PC-3 (cell line): ENCODE measurements around the gene AP5S1. TPM values are rescaled to one million over a fixed set of nuclear protein-coding genes. Genes with fewer than 3 reads are reported as not detected.

Experiments
- ATAC-seq: fragments of 200-7000 bp; cut with Tn5 transposase; 2 replicates; pipeline ENCODE4 v1.9.1; 2020; ENCODE audit warnings: mild to moderate bottlenecking, moderate library complexity
- BruUV-seq: library from RNA; stranded (reverse); fragments of 400-500 nt; replicated peaks from 2 replicates; lab custom pipeline; 2021; lab: Mats Ljungman, UMichigan
- CTCF ChIA-PET: fragments of 300-600 bp; sonication (Branson Sonifier 250); formaldehyde crosslinking; loops from one replicate; lab custom pipeline; 2022; ENCODE audit warnings: antibody characterized with exemption; lab: Charles Lee
- POLR2A ChIA-PET: fragments of 300-600 bp; sonication (Branson Sonifier 250); formaldehyde crosslinking; loops from one replicate; lab custom pipeline; 2022; ENCODE audit warnings: antibody characterized with exemption; ENCODE audit not compliant: unreplicated experiment; lab: Charles Lee
- DNase-seq: peaks from one replicate; pipeline ENCODE4 v3.0.0-alpha.2; 2015
- H2AFZ ChIP-seq: fragments of 300-600 bp; sonication (generic); 2 replicates; pipeline ENCODE4 v1.6.0; 2016; ENCODE audit warnings: antibody characterized with exemption, low read length
- H3F3A ChIP-seq: fragments of 300-600 bp; sonication (generic); one replicate; pipeline ENCODE4 v1.6.0; 2017; ENCODE audit warnings: antibody characterized with exemption, low read length, control low read depth, mild to moderate bottlenecking; ENCODE audit not compliant: unreplicated experiment
- H3K27ac ChIP-seq: fragments of 300-600 bp; sonication (generic); 2 replicates; pipeline ENCODE4 v1.5.1; 2016; ENCODE audit warnings: mild to moderate bottlenecking, low read length
- H3K27me3 ChIP-seq: fragments of 300-600 bp; sonication (generic); 2 replicates; pipeline ENCODE4 v1.6.1; 2016; ENCODE audit warnings: low read length, mixed read lengths
- H3K36me3 ChIP-seq: fragments of 300-600 bp; sonication (generic); 2 replicates; pipeline ENCODE4 v1.6.1; 2016; ENCODE audit warnings: low read depth, mixed run types, low read length, mixed read lengths
- H3K4me1 ChIP-seq: fragments of 300-600 bp; sonication (generic); 2 replicates; pipeline ENCODE4 v1.5.1; 2016; ENCODE audit warnings: low read length; ENCODE audit not compliant: insufficient read depth
- H3K4me2 ChIP-seq: fragments of 300-600 bp; sonication (generic); 2 replicates; pipeline ENCODE4 v1.6.0; 2016; ENCODE audit warnings: low read length
- H3K4me3 ChIP-seq: fragments of 300-600 bp; sonication (generic); 2 replicates; pipeline ENCODE4 v1.5.1; 2016; ENCODE audit warnings: mild to moderate bottlenecking, low read length, mixed read lengths
- H3K79me2 ChIP-seq: fragments of 300-600 bp; sonication (generic); 2 replicates; pipeline ENCODE4 v1.6.1; 2017; ENCODE audit warnings: low read length, mixed read lengths
- H3K9ac ChIP-seq: fragments of 300-600 bp; sonication (generic); 2 replicates; pipeline ENCODE4 v1.6.0; 2016; ENCODE audit warnings: mild to moderate bottlenecking, low read length
- H3K9me2 ChIP-seq: fragments of 300-600 bp; sonication (generic); replicated peaks from 2 replicates; pipeline ENCODE4 v1.6.1; 2016; ENCODE audit warnings: mixed run types, low read length, mixed read lengths
- H3K9me3 ChIP-seq: fragments of 300-600 bp; sonication (generic); 2 replicates; pipeline ENCODE4 v1.6.1; 2016; ENCODE audit warnings: low read length, mixed read lengths
- H4K20me1 ChIP-seq: fragments of 300-600 bp; sonication (generic); 2 replicates; pipeline ENCODE4 v1.6.1; 2016; ENCODE audit warnings: low read length, mixed read lengths
- CTCF ChIP-seq: fragments of 300-600 bp; sonication (generic); conservative IDR thresholded peaks from 2 replicates; pipeline ENCODE4 v1.5.1; 2017; ENCODE audit warnings: antibody characterized with exemption, low read depth, mild to moderate bottlenecking, low read length
- EZH2 ChIP-seq: fragments of 300-600 bp; sonication (generic); IDR thresholded peaks from one replicate; pipeline ENCODE4 v1.6.1; 2017; ENCODE audit warnings: antibody characterized with exemption, mild to moderate bottlenecking, low read length; ENCODE audit not compliant: unreplicated experiment
- EZH2phosphoT487 ChIP-seq: fragments of 300-600 bp; sonication (generic); IDR thresholded peaks from 2 replicates; pipeline ENCODE4 v1.6.1; 2018; ENCODE audit warnings: mild to moderate bottlenecking, antibody characterized with exemption, low read length, borderline replicate concordance
- intact Hi-C: fragments of 100-400 bp; cut with micrococcal nuclease; formaldehyde crosslinking; loops from 2 replicates; pipeline ENCODE4 v1.9.0; 2023
- total RNA-seq: library from RNA; depleted of rRNA; stranded (reverse); fragments of >200 nt; gene quantifications from 2 replicates; pipeline ENCODE4 v1.2.3, GENCODE V29; 2014

The AP5S1 gene
- total RNA-seq, 1 experiment from 2014 or later: 31.4 TPM

GRCh38 chr20:3811467-3812258, 8.7 kb upstream of the AP5S1 start:
- POLR2A ChIA-PET: interaction anchor here (1.1 kb wide), 1 partner anchor 9 kb away, joined by 11 read pairs; the partner anchor contains the start of gene AP5S1
- intact Hi-C loops: loop anchor here (1.0 kb wide), 1 partner anchor 9 kb away; the partner anchor contains the start of gene AP5S1
- TF ChIP-seq EZH2phosphoT487: peak; percentile 36; the same call in 1 of the 2 replicates
- no peak for TF ChIP-seq EZH2

GRCh38 chr20:3812259-3812681, 8.1 kb upstream of the AP5S1 start:
- no peak overlapping the region for H3K4me3 ChIP-seq
- intact Hi-C loops: no loop called here
- H4K20me1 ChIP-seq: no peaks in the 10 kb centered on the region
- DNase-seq (no peak), ATAC-seq (no peak)
- CTCF ChIA-PET: interaction anchor here (0.9 kb wide), 2 partner anchors 25 to 28 kb away, joined by 3 read pairs; no protein-coding TSS in a partner anchor
- no peaks in the 10 kb centered on the region for H3K9me3 ChIP-seq
- H3K4me2 ChIP-seq: peak overlapping the region; percentile 7
- H3K27me3 ChIP-seq: no peaks in the 10 kb centered on the region
- peaks cover 8% of the 10 kb centered on the region for H3F3A ChIP-seq
- peak overlapping the region; percentile 87 for H3K27ac ChIP-seq
- H3K9ac ChIP-seq: peak overlapping the region; percentile 70
- H3K36me3 ChIP-seq: no peaks in the 10 kb centered on the region
- H3K9me2 ChIP-seq: no peaks in the 10 kb centered on the region
- H2AFZ ChIP-seq: no peak overlapping the region
- POLR2A ChIA-PET: no interaction called here
- peaks cover 50% of the 10 kb centered on the region for H3K4me1 ChIP-seq
- no peak for TF ChIP-seq EZH2phosphoT487
- TF ChIP-seq EZH2: no peak
- TF ChIP-seq CTCF: no peak
- peaks cover 23% of the 10 kb centered on the region for H3K79me2 ChIP-seq
- no TSS peak for BruUV-seq

More at GRCh38 chr20:3811467-3812258, 8.7 kb upstream of the AP5S1 start:
- BruUV-seq: no TSS peak
- Histone ChIP-seq H3F3A (peaks cover 14% of the 10 kb centered on the region), H3K27me3 (no peaks in the 10 kb centered on the region), H3K4me2 (peak overlapping the region; percentile 87), H3K9ac (peak overlapping the region; percentile 97), H3K4me1 (peaks cover 56% of the 10 kb centered on the region), H4K20me1 (no peaks in the 10 kb centered on the region), H3K4me3 (peak overlapping the region; percentile 67), H3K27ac (peak overlapping the region; percentile 98), H3K79me2 (peaks cover 23% of the 10 kb centered on the region), H3K36me3 (no peaks in the 10 kb centered on the region), H2AFZ (no peak overlapping the region), H3K9me3 (no peaks in the 10 kb centered on the region), H3K9me2 (no peaks in the 10 kb centered on the region)
- CTCF ChIA-PET: interaction anchor here (0.9 kb wide), 2 partner anchors 24 to 27 kb away, joined by 3 read pairs; no protein-coding TSS in a partner anchor
- peak; percentile 50 for ATAC-seq
- peak; percentile 99 for DNase-seq

GRCh38 chr20:3812975-3813847, 7.1 kb upstream of the AP5S1 start:
- no peaks in the 10 kb centered on the region for H3K36me3 ChIP-seq
- BruUV-seq: no TSS peak
- ChIA-PET POLR2A (interaction anchor here (0.7 kb wide), 1 partner anchor 84 kb away, joined by 3 read pairs; no protein-coding TSS in a partner anchor), CTCF (no interaction called here)
- H3F3A ChIP-seq: peaks cover 8% of the 10 kb centered on the region
- TF ChIP-seq CTCF: no peak
- no peak for TF ChIP-seq EZH2phosphoT487
- no peak for TF ChIP-seq EZH2
- H3K27ac ChIP-seq: peak overlapping the region; percentile 87
- H3K9me2 ChIP-seq: no peaks in the 10 kb centered on the region
- H2AFZ ChIP-seq: no peak overlapping the region
- H3K4me1 ChIP-seq: peaks cover 45% of the 10 kb centered on the region
- ATAC-seq: no peak
- H3K79me2 ChIP-seq: peaks cover 23% of the 10 kb centered on the region
- no peak overlapping the region for H3K4me3 ChIP-seq
- intact Hi-C loops: no loop called here
- no peak for DNase-seq
- H3K9ac ChIP-seq: peak overlapping the region; percentile 70
- no peaks in the 10 kb centered on the region for H3K9me3 ChIP-seq
- H3K4me2 ChIP-seq: no peak overlapping the region
- no peaks in the 10 kb centered on the region for H4K20me1 ChIP-seq
- H3K27me3 ChIP-seq: no peaks in the 10 kb centered on the region
